Measurements from ENCODE around the gene SYT2.

DNA sequence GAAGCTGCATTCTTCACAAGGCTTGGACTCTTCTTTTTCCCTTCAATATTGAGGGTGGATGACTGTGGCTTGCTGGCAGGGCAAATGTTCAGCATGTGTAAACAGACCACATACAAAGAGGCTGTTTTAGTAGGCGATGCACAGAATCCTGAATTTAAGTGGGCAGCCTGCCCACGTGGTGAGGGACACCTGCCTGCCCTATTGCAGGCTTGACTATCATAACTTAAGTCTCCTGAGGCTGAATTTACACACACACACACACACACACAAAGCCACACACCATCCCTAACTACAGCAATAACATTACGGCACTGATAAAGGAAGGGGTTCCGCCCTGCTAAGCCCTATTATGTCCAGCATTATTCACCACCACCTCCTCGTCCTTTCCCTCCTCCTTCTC is 15.9 kb downstream of the SYT2 start:
- TF ChIP-seq, protein P1, sequence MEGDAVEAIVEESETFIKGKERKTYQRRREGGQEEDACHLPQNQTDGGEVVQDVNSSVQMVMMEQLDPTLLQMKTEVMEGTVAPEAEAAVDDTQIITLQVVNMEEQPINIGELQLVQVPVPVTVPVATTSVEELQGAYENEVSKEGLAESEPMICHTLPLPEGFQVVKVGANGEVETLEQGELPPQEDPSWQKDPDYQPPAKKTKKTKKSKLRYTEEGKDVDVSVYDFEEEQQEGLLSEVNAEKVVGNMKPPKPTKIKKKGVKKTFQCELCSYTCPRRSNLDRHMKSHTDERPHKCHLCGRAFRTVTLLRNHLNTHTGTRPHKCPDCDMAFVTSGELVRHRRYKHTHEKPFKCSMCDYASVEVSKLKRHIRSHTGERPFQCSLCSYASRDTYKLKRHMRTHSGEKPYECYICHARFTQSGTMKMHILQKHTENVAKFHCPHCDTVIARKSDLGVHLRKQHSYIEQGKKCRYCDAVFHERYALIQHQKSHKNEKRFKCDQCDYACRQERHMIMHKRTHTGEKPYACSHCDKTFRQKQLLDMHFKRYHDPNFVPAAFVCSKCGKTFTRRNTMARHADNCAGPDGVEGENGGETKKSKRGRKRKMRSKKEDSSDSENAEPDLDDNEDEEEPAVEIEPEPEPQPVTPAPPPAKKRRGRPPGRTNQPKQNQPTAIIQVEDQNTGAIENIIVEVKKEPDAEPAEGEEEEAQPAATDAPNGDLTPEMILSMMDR (IDR thresholded peaks at IDR 0.05), result no peak
- TF ChIP-seq POLR2A (IDR thresholded peaks at IDR 0.05), result no peak

Data from Peyer's patch (tissue), 4 donors.